Measurements from ENCODE around the gene PLEKHA1. TPM values are rescaled to one million over a fixed set of nuclear protein-coding genes. Genes with fewer than 3 reads are reported as not detected.

PLEKHA1 gene
- polyA plus RNA-seq, 1 of the 3 experiments (the other 2 are of a cell fraction) = 8.4 TPM

GRCh38 chr10:122359621-122360020, 14.9 kb upstream of the PLEKHA1 start:
- Histone ChIP-seq H3K4me3 (ENCODE audit: low read depth in 2 of 2, low read length in 1 of 2) (no peak overlapping the region), H3K79me2 (ENCODE audit: insufficient read depth) (no peaks in the 10 kb centered on the region), H3K4me2 (no peak overlapping the region), H2AFZ (ENCODE audit: low read depth) (no peak overlapping the region), H3K9me2 (no peaks in the 10 kb centered on the region), H3K9ac (no peak overlapping the region), H4K20me1 (ENCODE audit: insufficient read depth) (no peaks in the 10 kb centered on the region), H3F3A (replicated peaks; ENCODE audit: insufficient read depth) (no peaks in the 10 kb centered on the region), H3K4me1 (ENCODE audit: control insufficient read depth in 1 of 2, insufficient read depth in 2 of 2, low read depth in 1 of 2, low read length in 1 of 2) (no peaks in the 10 kb centered on the region), H3K27ac (ENCODE audit: low read depth in 2 of 2, low read length in 1 of 2) (no peak overlapping the region), H3K27me3 (ENCODE audit: insufficient read depth) (no peaks in the 10 kb centered on the region), H3K36me3 (replicated peaks in 1 of 2; ENCODE audit: control insufficient read depth in 1 of 2, insufficient read depth in 2 of 2, low read length in 1 of 2) (no peaks in the 10 kb centered on the region), H3K9me3 (no peaks in the 10 kb centered on the region)
- no peak for DNase-seq
- ChIA-PET POLR2A (no interaction called here), CTCF (interaction anchor here (0.9 to 1.8 kb wide), 4 partner anchors 17 to 92 kb away, joined by 3 to 5 read pairs (median 3); no protein-coding TSS in a partner anchor)
- 55% methylated on average over 2 of the region's 2 CpGs for WGBS (ENCODE audit: low lambda C conversion rate)
- TF ChIP-seq RXRA (IDR thresholded peaks at IDR 0.05; ENCODE audit: borderline replicate concordance, low read depth) (no peak), USF1 (IDR thresholded peaks at IDR 0.05; ENCODE audit: borderline replicate concordance, low read depth) (no peak), GATA2 (CRISPR knock-in tag; IDR thresholded peaks at IDR 0.05) (no peak), SMC3 (IDR thresholded peaks at IDR 0.05; ENCODE audit: low read depth, low read length) (no peak), CHD2 (IDR thresholded peaks at IDR 0.05; ENCODE audit: low read length, partially characterized antibody) (no peak), IRF3 (IDR thresholded peaks at IDR 0.05; ENCODE audit: low read depth, low read length) (no peak), POLR2AphosphoS5 (IDR thresholded peaks at IDR 0.05; ENCODE audit: low read depth, low read length) (no peak), PBX3 (IDR thresholded peaks at IDR 0.05) (no peak), MXI1 (IDR thresholded peaks at IDR 0.05; ENCODE audit: low read depth, low read length) (no peak), CTCF (IDR thresholded peaks at IDR 0.05) (no peak), MAX (IDR thresholded peaks at IDR 0.05; ENCODE audit: low read depth) (no peak), USF2 (IDR thresholded peaks at IDR 0.05; ENCODE audit: borderline replicate concordance, low read depth, low read length) (no peak), ELF1 (IDR thresholded peaks at IDR 0.05) (no peak), RAD21 (IDR thresholded peaks at IDR 0.05; ENCODE audit: low read length) (no peak)
